HCEC 1CT (cell line): ENCODE results near the gene AHCY.
"Not testable (repeated sequence)": the region's sequence is repeated elsewhere in the genome, so short reads cannot be mapped to it uniquely, and the experiment has no call there.

ENCODE experiments used
- DNase-seq: peaks from one replicate; pipeline ENCODE4 v3.0.0-alpha.2; 2017

The AHCY gene

DNA sequence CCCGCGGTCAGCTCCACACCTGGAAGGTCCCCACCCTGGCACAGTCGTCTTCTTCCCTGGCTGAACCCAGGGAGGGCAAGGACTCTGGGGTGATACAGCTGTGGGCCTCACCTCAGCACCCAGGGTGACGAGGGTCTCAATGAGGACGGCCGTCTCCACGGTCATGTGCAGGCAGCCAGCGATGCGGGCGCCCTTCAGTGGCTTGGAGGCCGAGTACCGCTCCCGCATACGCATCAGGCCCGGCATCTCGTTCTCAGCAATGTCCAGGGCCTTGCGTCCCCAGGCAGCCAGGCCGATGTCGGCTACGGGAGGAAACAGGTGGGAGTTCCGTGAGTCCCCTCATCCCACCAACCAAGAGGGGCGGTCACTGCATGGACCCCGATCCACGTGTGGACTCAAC, 7.9 kb downstream of the AHCY start:
- DNase-seq, result no peak

- DNase-seq, result no peak
These were observed 8.6 kb downstream of the AHCY start for GRCh38 chr20:34294563-34294962.

DNA sequence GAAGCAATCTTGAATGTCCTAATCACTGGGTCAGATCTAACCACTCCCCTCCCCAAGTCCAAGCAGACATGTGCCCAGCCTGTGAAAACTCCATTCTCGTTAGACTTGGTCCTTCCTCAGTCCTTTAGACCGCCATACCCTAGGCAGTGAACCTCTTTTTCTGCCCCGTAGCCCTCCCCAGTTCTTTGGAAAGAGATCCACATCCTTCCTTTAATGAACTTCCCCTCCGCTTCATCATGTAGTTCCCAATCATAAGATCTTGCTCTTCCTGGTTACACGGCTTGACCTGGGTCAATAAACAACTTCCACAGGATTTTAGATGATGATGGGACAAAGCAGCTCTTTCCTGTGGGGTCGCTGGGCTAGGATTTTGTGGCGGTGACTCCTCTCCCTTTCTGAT, 9.6 kb downstream of the AHCY start:
- DNase-seq, result no peak

DNA sequence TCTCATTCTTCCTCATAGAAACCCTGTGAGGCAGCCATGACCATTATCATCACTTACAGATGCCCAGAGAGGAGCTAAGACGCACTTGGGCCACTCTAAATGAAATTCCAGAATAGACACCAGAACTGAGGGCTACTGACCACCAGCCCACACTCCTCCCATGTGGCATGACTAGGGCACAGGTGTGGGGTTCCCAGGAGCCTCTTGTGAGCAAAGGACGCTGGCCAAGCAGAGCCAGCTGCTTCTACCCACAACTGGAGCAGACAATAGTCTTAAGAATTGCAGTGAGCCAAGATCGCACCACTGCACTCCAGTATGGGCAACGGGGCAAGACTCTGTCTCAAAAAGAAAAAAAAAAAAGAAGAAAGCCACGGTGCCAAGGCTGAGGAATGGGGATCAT, 10.0 kb downstream of the AHCY start:
- DNase-seq, result no peak

DNA sequence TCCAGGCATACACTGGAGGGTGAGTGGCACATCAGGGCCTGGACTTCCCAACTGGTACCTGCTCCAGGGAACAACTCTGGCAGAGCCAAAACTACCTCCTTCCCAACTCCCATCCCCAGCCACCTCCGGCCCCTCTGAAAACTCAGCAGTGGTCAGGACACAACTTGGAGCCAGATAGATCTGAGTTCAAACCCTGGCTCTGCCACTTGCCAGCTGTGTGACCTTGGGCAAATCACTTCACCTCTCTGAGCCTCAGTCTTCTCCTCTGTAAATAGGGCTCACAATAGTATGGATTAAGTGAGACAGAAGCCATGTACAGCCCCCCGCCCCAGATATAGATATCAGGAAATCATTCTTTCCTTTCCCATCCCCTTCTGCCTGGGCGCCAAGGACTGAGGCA, 10.7 kb downstream of the AHCY start:
- DNase-seq, result no peak

- no peak for DNase-seq
These were observed 12.7 kb downstream of the AHCY start for GRCh38 chr20:34290471-34290870.

GRCh38 chr20:34287500-34287899, 15.7 kb downstream of the AHCY start:
- DNase-seq, result not testable (repeated sequence)

- no peak for DNase-seq
These were observed 17.7 kb downstream of the AHCY start for GRCh38 chr20:34285450-34285849.

GRCh38 chr20:34283844-34284243, 19.3 kb downstream of the AHCY start:
- DNase-seq, result no peak

GRCh38 chr20:34282041-34282440, 21.1 kb downstream of the AHCY start:
- DNase-seq, result no peak

DNA sequence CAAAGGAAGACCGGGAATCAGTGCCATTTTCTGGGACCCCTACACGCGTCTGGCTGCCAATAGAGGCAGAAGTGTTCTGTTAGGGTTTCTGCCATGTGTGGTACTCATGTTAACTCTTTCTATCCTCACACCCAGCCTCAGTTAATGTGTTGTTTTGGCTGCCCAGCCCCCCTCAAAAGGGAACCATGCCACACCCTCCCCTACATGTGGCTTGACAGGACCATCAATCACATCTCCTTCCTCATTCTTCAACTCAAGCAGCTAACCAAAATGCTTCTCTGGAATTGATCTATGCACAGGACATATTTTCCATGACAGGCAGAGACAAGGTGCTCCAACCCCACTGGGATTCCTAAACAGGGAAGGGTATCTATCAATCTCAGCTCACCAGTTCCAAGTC, 22.0 kb downstream of the AHCY start:
- no peak for DNase-seq

DNA sequence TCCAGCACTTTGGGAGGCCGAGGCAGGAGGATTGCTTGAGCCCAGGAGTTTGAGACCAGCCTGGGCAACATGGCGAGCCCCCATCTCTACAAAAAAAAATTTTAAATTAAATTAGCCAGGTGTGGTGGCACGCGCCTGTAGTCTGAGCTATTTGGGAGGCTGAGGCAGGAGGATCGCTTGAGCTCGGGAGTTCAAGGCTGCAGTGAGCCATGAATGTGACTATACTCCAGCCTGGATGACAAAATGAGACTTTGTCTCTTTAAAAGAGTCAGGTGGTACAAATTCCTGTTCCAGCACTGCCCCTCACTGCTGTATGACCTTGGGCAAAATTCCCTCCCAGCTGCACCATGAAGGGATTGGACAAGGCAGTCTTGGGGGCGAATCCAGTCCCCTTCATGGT, 28.5 kb downstream of the AHCY start:
- DNase-seq, result no peak

GRCh38 chr20:34271956-34272355, 31.2 kb downstream of the AHCY start:
- DNase-seq, result no peak

DNA sequence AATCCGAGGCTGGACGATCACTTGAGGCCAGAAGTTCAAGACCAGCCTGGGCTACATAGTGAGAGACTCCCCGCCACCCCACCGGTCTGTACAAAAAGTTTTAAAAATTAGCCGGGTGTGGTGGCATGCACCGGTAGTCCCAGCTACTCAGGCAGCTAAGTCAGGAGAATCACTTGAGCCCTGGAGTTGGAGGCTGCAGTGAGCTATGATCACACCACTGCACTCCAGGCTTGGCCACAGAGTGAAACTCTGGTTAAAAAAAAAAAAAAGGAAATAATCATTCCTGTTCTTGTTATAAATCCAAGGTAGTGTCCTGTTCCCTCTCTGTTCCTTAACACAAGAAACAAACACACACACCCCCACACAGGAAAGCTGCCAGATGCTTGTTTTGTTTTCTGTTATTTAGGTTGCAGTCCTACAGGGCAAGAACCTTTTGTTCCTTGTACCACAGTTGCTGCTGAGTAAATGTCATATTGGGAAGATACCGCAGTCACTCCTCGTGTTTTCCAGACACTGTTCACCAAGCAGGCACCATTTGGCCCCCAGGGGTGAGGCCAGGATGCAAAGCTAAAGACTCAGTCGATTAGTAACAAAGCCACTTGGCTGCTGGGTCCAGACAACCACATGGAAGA, 33.0 kb downstream of the AHCY start:
- no peak for DNase-seq

GRCh38 chr20:34268851-34269636, 34.1 kb downstream of the AHCY start:
- no peak for DNase-seq

DNA sequence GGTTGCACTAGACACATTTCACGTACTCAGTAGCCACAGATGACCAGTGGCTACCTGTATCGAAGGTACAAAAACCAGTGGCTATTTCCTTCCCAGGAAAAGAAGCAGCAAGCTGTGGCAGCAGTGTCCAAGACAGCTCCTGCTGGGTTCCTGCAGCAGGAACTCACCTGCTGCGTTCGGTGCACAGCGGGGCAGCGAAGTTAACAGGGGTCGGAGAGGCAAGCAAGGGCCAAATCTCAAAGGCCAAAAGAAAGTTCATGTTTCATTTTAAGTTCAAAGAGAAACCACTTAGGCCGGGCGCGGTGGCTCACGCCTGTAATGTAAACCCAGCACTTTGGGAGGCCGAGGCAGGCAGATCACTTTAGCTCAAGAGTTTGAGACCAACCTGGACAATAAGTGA, 35.0 kb downstream of the AHCY start:
- no peak for DNase-seq

DNA sequence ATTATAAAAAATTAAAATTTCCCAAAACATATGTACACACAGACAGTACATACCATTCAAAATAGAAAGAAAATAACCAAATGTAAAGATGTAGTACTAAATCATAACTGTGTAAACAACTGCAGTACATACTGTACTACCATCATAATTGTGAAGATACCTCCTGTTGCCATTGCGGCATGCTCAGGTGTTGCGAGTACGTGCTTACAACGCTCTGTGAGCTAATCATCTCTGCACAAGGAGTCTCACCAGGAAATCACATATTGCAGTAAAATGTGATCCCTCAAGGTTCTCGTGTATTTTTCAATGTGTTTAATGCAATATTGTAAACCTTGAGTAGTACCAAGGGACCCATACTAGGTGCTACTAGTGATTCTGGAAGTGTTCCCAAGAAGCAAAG, 39.0 kb downstream of the AHCY start:
- no peak for DNase-seq

DNA sequence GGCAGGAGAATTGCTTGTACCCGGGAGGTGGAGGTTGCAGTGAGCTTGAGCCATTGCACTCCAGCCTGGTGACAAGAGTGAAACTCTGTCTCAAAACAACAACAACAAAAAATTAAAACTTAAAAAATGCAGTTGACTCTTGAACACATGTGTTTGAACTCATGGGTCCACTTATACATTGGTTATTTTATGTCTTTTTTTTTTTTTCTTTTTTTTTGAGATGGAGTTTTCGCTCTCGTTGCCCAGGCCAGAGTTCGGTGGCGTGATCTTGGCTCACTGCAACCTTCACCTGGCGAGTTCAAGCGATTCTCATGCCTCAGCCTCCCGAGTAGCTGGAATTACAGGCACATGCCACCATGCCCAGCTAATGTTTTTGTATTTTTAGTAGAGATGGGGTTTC, 39.7 kb downstream of the AHCY start:
- DNase-seq, result not testable (repeated sequence)

DNA sequence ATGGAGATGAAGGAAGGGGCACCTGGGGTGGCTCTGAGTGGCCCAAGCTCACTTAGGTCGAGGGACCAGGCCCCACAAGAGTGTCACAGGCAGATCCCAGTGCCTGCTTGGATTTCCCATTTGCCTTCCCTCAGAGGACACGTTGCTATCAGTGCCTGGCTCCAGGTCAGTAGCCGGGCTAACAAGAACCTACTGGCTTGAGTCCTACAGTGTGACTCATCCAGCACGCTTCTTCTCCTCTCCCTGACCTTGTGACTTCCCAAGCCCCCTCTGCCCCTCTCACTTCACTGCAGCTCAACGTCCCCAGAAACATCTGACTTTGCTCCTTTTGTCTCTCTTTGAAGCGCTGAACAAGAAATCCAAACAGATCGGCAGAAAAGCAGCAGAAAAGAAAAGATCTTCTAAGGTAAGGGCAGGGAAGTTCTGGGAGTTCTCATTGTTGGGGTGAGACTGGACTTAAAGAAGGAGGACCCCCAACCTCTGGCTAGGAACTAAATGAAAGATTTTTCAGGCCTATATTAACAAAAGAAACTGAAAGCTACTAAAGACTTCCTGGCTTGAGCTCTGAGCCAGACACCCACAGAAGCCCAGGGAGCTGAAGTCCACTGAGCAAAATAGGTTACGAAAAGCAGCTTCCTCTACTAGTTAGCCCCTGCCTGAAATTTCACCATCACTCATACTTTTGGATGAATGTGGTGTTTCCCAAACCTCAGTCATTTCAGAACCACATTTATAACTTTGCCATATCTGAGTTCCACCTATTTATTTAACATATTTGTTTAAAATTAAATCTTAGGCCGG, 40.5 kb downstream of the AHCY start:
- DNase-seq, result no peak

DNA sequence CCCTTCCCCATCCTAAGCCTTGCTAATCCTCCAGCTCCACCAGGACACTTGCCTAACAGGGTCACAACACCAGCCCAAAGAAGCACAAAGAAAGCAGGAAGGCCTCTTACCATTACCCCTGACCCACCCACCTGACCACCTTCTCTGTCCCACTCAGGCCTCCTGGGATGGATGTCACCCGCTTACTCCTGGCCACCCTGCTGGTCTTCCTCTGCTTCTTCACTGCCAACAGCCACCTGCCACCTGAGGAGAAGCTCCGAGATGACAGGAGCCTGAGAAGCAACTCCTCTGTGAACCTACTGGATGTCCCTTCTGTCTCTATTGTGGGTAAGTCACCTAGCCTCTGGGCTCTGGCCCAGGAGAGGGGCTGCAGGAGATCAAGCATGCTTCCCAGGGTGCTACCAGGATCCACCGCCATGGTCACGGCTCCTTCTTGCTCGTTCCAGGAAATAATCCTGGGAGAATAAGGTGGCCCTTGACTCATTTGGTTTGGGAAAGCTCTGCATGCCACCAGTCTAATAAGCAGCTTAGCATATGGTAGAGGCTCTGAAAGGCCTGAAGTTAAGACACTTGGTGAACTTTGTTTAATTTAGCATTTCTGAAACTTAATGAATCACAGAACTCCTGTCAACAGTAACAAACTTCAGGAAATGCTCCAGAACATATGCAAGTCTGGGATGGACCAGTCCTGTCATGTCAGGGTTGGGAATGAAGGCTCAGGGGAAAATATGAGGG, 42.8 kb downstream of the AHCY start:
- DNase-seq, result peak; percentile 10

DNA sequence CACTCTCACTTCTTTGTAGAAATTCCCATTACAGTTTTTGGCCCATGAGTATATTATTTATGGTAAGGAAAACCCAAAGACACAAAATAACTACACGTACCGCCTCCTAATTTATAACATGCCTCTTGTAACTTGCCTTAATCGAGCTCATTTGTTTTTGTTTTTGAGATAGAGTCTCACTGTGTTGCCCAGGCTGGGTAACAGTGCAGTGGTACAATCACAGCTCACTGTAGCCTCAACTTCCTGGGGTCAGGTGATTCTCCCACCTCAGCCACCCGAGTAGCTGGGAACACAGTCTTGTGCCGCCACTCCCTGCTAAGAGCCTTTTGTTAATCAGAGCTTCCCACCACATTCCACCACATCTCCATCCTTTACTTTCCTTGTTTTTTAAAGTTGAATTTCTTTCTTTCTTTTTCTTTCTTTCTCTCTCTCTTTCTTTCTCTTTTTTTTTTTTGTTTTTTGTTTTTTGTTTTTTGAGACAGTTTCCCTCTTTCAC, 46.5 kb downstream of the AHCY start:
- no peak for DNase-seq

GRCh38 chr20:34254979-34255378, 48.2 kb downstream of the AHCY start:
- no peak for DNase-seq
